Glutamatergic neuron (in vitro differentiated cells): Measurements from ENCODE around the gene C1orf87. TPM values are rescaled to one million over a fixed set of nuclear protein-coding genes. Genes with fewer than 3 reads are reported as not detected.

ENCODE experiments used
- DNase-seq: peaks from one replicate; pipeline ENCODE4 v3.0.0; 2022
- H3K27ac Mint-ChIP-seq: one replicate; pipeline ENCODE4 v1.8.0; 2020; ENCODE audit warnings: mild to moderate bottlenecking, mixed read lengths, inconsistent platforms; ENCODE audit not compliant: unreplicated experiment
- H3K27me3 Mint-ChIP-seq: one replicate; pipeline ENCODE4 v1.8.0; 2020; ENCODE audit warnings: mild to moderate bottlenecking, moderate library complexity, mixed read lengths, inconsistent platforms; ENCODE audit not compliant: unreplicated experiment
- H3K36me3 Mint-ChIP-seq: one replicate; pipeline ENCODE4 v1.8.0; 2020; ENCODE audit warnings: mild to moderate bottlenecking, mixed read lengths, inconsistent platforms; ENCODE audit not compliant: unreplicated experiment
- H3K4me1 Mint-ChIP-seq: one replicate; pipeline ENCODE4 v1.8.0; 2020; ENCODE audit warnings: mild to moderate bottlenecking, low read depth, mixed read lengths, inconsistent platforms; ENCODE audit not compliant: unreplicated experiment
- H3K4me3 Mint-ChIP-seq: one replicate; pipeline ENCODE4 v1.8.0; 2020; ENCODE audit warnings: mild to moderate bottlenecking, mixed read lengths, inconsistent platforms; ENCODE audit not compliant: unreplicated experiment
- H3K9me3 Mint-ChIP-seq: one replicate; pipeline ENCODE4 v1.8.0; 2020; ENCODE audit warnings: mild to moderate bottlenecking, moderate library complexity, mixed read lengths, inconsistent platforms; ENCODE audit not compliant: unreplicated experiment
- total RNA-seq: library from RNA; stranded (reverse); fragmentation: NEBNext Ultra II Directional; extraction: Animal tissue kit (Norgen Biotek cat#: 25700); gene quantifications from one replicate; pipeline ENCODE4 v1.2.1, GENCODE V29; 2021; ENCODE audit not compliant: unreplicated experiment
- TF ChIP-seq, protein P1 (sequence below): fragments of 200-600 bp; sonication (generic); IDR thresholded peaks from one replicate; pipeline ENCODE4 v1.5.0; 2021; ENCODE audit not compliant: partially characterized antibody, unreplicated experiment

Gene C1orf87
- total RNA-seq, 1 donor from 2014 or later, result not detected

DNA sequence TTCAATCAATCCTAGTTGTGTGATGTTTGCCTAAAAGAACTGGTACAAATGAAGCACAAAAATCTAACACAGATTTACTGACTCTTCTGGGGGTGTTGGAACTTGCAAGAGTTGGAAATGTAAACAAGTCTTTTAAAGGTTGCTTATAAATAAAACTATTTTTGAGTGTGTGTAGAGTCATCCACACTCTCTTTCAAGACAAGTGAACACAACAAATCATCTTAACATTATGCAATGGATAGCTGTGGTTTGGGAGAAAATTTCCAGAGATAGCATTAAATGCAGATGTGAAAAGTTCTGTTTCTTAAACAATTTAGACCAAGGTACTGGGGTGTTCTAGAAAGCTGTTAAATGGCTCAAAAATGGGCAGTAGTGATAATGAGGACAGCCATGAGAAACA, 28.7 kb downstream of the C1orf87 start:
- Mint-ChIP-seq H3K4me1 (peaks cover 5% of the 10 kb centered on the region), H3K36me3 (no peaks in the 10 kb centered on the region), H3K9me3 (no peaks in the 10 kb centered on the region), H3K27ac (no peak overlapping the region), H3K4me3 (no peak overlapping the region), H3K27me3 (no peaks in the 10 kb centered on the region)
- DNase-seq, result no peak
- TF ChIP-seq, protein P1, sequence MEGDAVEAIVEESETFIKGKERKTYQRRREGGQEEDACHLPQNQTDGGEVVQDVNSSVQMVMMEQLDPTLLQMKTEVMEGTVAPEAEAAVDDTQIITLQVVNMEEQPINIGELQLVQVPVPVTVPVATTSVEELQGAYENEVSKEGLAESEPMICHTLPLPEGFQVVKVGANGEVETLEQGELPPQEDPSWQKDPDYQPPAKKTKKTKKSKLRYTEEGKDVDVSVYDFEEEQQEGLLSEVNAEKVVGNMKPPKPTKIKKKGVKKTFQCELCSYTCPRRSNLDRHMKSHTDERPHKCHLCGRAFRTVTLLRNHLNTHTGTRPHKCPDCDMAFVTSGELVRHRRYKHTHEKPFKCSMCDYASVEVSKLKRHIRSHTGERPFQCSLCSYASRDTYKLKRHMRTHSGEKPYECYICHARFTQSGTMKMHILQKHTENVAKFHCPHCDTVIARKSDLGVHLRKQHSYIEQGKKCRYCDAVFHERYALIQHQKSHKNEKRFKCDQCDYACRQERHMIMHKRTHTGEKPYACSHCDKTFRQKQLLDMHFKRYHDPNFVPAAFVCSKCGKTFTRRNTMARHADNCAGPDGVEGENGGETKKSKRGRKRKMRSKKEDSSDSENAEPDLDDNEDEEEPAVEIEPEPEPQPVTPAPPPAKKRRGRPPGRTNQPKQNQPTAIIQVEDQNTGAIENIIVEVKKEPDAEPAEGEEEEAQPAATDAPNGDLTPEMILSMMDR, result no peak

DNA sequence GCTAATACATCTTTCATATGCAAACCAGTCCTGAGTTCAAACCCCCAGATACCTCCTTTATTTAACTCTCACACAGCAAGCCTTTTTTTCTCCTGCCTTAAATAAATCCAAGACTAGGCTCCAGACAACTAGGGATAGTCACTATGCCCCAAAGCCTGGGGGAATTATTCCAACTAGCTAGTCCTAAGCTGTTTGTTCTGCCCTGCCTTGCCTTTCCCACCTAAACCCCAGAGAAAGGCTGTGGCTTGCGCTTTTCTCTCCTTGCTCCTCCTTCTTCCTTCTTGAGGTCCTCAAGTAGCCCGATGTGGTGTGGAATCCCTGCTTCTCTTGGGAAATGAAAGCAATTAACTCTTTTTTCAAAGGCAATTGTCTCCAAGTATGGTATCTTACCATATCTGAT, 31.8 kb downstream of the C1orf87 start:
- no peaks in the 10 kb centered on the region for H3K9me3 Mint-ChIP-seq
- peaks cover 2% of the 10 kb centered on the region for H3K27me3 Mint-ChIP-seq
- H3K4me1 Mint-ChIP-seq, result peaks cover 14% of the 10 kb centered on the region
- DNase-seq, result no peak
- no peaks in the 10 kb centered on the region for H3K36me3 Mint-ChIP-seq
- H3K4me3 Mint-ChIP-seq, result no peak overlapping the region
- no peak overlapping the region for H3K27ac Mint-ChIP-seq
- TF ChIP-seq, protein P1, result no peak

DNA sequence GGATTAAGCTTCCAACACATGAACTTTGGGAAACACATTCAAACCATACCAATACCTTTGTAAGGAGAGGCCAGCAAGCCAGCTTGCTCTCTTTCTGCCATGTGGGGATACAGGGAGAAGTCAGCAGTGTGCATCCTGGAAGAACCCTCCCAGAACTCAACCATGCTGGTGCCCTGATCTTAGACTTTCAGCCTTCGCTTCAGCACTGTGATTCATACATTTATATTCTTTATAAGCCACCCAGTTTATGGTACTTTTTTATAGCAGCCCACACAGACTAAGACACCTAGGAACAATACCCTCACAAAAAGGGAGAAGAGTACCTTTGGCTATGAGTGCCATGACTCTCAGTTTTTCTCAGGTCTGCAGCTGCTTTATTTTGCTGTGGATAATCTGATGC, 35.9 kb downstream of the C1orf87 start:
- Mint-ChIP-seq H3K27me3 (peaks cover 2% of the 10 kb centered on the region), H3K36me3 (no peaks in the 10 kb centered on the region), H3K9me3 (no peaks in the 10 kb centered on the region), H3K4me1 (peaks cover 16% of the 10 kb centered on the region), H3K4me3 (no peak overlapping the region), H3K27ac (peak overlapping the region; percentile 45)
- DNase-seq, result no peak
- TF ChIP-seq, protein P1, result no peak

DNA sequence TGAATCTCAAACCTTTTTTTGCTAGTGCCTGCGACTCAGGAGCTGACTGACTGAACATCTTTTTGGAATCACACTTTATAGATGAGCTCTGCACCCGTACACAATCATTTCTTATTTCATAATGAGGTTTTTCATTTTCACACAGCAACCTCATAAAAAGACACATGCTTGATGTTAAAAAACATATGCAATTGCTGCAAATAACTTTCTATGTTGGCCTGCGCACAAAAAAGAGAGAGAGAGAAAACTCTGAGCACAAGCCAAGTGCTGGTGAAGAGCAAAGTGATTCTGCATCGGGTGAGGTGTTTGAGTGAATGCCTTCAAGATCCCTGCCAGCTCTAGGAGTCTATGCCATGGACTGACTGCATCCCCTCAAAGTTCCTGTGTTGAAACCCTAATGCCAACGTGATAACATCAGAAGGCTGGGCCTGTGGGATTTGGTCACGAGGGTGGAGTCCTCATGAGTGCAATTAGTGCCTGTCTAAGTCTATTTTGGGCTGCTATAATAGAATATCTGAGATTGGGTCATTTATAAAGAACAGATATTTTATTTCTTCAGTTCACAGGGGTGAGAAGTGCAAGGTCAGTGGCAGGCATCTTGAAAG, 36.6 kb downstream of the C1orf87 start:
- H3K27me3 Mint-ChIP-seq, result peaks cover 2% of the 10 kb centered on the region
- TF ChIP-seq, protein P1, result no peak
- peaks cover 16% of the 10 kb centered on the region for H3K4me1 Mint-ChIP-seq
- no peak for DNase-seq
- H3K9me3 Mint-ChIP-seq, result no peaks in the 10 kb centered on the region
- H3K27ac Mint-ChIP-seq, result peak overlapping the region; percentile 45
- H3K4me3 Mint-ChIP-seq, result no peak overlapping the region
- no peaks in the 10 kb centered on the region for H3K36me3 Mint-ChIP-seq

DNA sequence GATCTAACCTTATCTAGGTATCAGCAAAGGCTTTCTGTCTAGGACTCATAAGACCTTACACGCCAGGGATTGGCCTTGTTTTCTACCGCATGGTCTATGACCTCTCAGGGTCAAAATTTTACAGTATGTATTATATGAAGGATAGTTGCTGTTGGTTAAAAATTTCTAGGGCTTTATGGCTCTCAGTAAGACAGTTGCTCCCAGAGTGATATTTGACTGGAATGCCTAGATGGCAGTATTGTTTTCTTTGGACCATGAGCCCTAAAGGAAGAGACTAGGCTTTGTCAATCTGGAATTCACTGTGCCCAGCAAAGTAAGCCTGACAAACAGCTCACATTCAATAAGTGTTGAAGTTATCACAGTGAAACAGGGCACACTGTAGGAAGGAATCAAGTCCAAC, 37.6 kb downstream of the C1orf87 start:
- TF ChIP-seq, protein P1, result no peak
- Mint-ChIP-seq H3K27me3 (peaks cover 2% of the 10 kb centered on the region), H3K9me3 (peaks cover 2% of the 10 kb centered on the region), H3K36me3 (no peaks in the 10 kb centered on the region), H3K27ac (no peak overlapping the region), H3K4me1 (peaks cover 18% of the 10 kb centered on the region), H3K4me3 (no peak overlapping the region)
- DNase-seq, result no peak
